ENCODE measurements around the gene ECPAS.
"Not testable (repeated sequence)": the region's sequence is repeated elsewhere in the genome, so short reads cannot be mapped to it uniquely, and the experiment has no call there.

Gene ECPAS

GRCh38 chr9:111483858-111484571 is at the start of gene ECPAS:
ECPAS (minus strand) TSS chr9:111484383; CDS start chr9:111472918, 11,465 bp downstream.
- DNase-seq = peak; percentile 43 to 54

- DNase-seq = no peak
Measured at GRCh38 chr9:111533099-111533790, 49.1 kb upstream of the ECPAS start.

GRCh38 chr9:111531716-111532115 is 47.5 kb upstream of the ECPAS start:
- no peak for DNase-seq

- DNase-seq = no peak
Measured at GRCh38 chr9:111529787-111530186, 45.6 kb upstream of the ECPAS start.

GRCh38 chr9:111527347-111527746 is 43.2 kb upstream of the ECPAS start:
- no peak for DNase-seq

- no peak for DNase-seq
Measured at GRCh38 chr9:111525056-111525977, 41.1 kb upstream of the ECPAS start, which contains the start of gene ZNF483. ZNF483 (plus strand) TSS chr9:111525179; CDS start chr9:111527396, 2,217 bp downstream.

GRCh38 chr9:111524731-111525055 is 40.5 kb upstream of the ECPAS start:
- DNase-seq = no peak

GRCh38 chr9:111516061-111516465 is 31.9 kb upstream of the ECPAS start:
- DNase-seq = no peak

- no peak for DNase-seq
Measured at GRCh38 chr9:111514967-111515366, 30.8 kb upstream of the ECPAS start.

GRCh38 chr9:111511581-111511980 is 27.4 kb upstream of the ECPAS start:
- not testable (repeated sequence) for DNase-seq

GRCh38 chr9:111502506-111502905 is 18.3 kb upstream of the ECPAS start:
- no peak for DNase-seq

- no peak for DNase-seq
Measured at GRCh38 chr9:111501648-111502047, 17.5 kb upstream of the ECPAS start.

- no peak for DNase-seq
Measured at GRCh38 chr9:111501005-111501562, 16.9 kb upstream of the ECPAS start.

GRCh38 chr9:111497196-111497595 is 13.0 kb upstream of the ECPAS start:
- not testable (repeated sequence) for DNase-seq

GRCh38 chr9:111484572-111484894 is 350 bp upstream of the ECPAS start:
- no peak for DNase-seq

- DNase-seq = peak in 1 of 2 donors; percentile 32
Measured at GRCh38 chr9:111483439-111483857, 735 bp downstream of the ECPAS start.

- DNase-seq = peak in 1 of 2 donors; percentile 81
Measured at GRCh38 chr9:111482694-111483438, 1.3 kb downstream of the ECPAS start.

- DNase-seq = no peak
Measured at GRCh38 chr9:111481885-111482636, 2.1 kb downstream of the ECPAS start.

GRCh38 chr9:111477677-111478076 is 6.5 kb downstream of the ECPAS start:
- DNase-seq = no peak

- DNase-seq = no peak
Measured at GRCh38 chr9:111475195-111475594, 9.0 kb downstream of the ECPAS start.

- DNase-seq = no peak
Measured at GRCh38 chr9:111474385-111474784, 9.8 kb downstream of the ECPAS start.

Data from bone marrow (tissue), 2 donors.